Measurements from ENCODE around the gene CAPS.

DNA sequence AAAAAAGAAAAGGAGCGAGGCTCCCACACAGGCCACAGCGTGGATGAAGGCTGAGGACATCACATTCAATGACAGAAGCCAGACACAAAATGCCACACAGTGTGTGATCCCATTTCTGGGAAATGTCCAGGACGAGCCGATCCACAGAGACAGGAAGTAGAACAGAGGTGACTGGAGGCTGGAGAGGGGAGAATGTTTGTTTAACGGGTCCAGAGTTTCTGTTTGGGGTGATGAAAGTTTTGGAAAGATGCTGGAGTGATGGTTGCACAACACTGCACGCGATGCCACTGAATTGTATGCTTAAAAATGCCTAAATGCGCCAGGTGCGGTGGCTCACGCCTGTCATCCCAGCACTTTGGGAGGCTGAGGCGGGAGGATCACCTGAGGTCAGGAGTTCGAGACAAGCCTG, 43.1 kb upstream of the CAPS start:
- TF ChIP-seq EZH2 (IDR thresholded peaks at IDR 0.05; ENCODE audit: borderline replicate concordance, low read depth, low read length, poor library complexity, severe bottlenecking) = no peak
- TF ChIP-seq CTCF (conservative IDR thresholded peaks at IDR 0.05; ENCODE audit: low read depth, low read length) = no peak
